ENCODE results near the gene DGKE.

DNA sequence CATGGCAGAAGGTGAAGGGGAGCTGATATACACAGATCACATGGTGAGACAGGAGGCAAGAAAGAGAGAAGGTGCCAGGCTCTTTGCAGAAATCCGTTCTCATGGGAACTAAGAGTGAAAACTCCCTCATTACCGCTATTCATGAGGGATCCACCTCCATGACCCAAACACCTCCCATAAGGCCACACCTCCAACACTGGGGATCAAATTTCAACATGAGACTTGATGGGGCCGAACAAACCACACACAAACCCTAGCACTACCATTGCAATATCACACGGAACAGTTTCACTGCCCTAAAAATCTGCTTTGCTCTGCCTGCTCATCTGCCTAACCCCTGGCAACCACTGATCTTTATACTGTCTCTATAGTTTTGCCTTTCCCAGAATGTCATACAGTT lies 35.0 kb upstream of the DGKE start:
- TF ChIP-seq CTCF (IDR thresholded peaks at IDR 0.05; ENCODE audit: low read length): no peak
- no peak for TF ChIP-seq EZH2 (IDR thresholded peaks at IDR 0.05; ENCODE audit: borderline replicate concordance, low read length)

Measured in OCI-LY1 (cell line).